Astrocyte (in vitro differentiated cells and primary cell): ENCODE measurements around the gene EMC1. TPM values are rescaled to one million over a fixed set of nuclear protein-coding genes. Genes with fewer than 3 reads are reported as not detected.

Experiments used
- DNase-seq: peaks from one replicate; pipeline ENCODE4 v3.0.0-alpha.2; 2010; ENCODE audit warnings: low read depth
- FAIRE-seq: peaks from 2 replicates; lab custom pipeline; 2011; peaks lifted over from hg19 to GRCh38; lab: Jason Lieb, UNC
- H2AFZ ChIP-seq: 2 replicates; pipeline ENCODE4 v1.6.0; 2012; ENCODE audit warnings: low read depth, low read length, inconsistent platforms
- H3K27ac ChIP-seq: 2 replicates; pipeline ENCODE4 v1.5.1; 2011; ENCODE audit warnings: low read depth, low read length, inconsistent platforms
- H3K27me3 ChIP-seq: 2 replicates; pipeline ENCODE4 v1.6.0; 2011; ENCODE audit warnings: low read length, inconsistent platforms; ENCODE audit not compliant: insufficient read depth
- H3K36me3 ChIP-seq: 2 replicates; pipeline ENCODE4 v1.5.1; 2011; ENCODE audit warnings: low read length, inconsistent platforms; ENCODE audit not compliant: insufficient read depth
- H3K4me1 ChIP-seq: 2 replicates; pipeline ENCODE4 v1.5.1; 2011; ENCODE audit warnings: low read length, inconsistent platforms; ENCODE audit not compliant: insufficient read depth
- H3K4me2 ChIP-seq: 2 replicates; pipeline ENCODE4 v1.6.0; 2012; ENCODE audit warnings: low read length, inconsistent platforms
- H3K4me3 ChIP-seq: 2 replicates; pipeline ENCODE4 v1.5.1; 2011; ENCODE audit warnings: low read depth, mild to moderate bottlenecking, low read length, inconsistent platforms; ENCODE audit not compliant: insufficient read depth
- H3K79me2 ChIP-seq: 2 replicates; pipeline ENCODE4 v1.6.0; 2012; ENCODE audit warnings: mild to moderate bottlenecking, low read length, inconsistent platforms; ENCODE audit not compliant: insufficient read depth
- H3K9ac ChIP-seq: 2 replicates; pipeline ENCODE4 v1.6.0; 2012; ENCODE audit warnings: mild to moderate bottlenecking, low read length, inconsistent platforms
- H3K9me3 ChIP-seq: 2 replicates; pipeline ENCODE4 v1.5.1; 2012; ENCODE audit warnings: low read depth, mild to moderate bottlenecking, low read length, inconsistent platforms; ENCODE audit not compliant: insufficient read depth
- H4K20me1 ChIP-seq: 2 replicates; pipeline ENCODE4 v1.6.0; 2012; ENCODE audit warnings: low read length, inconsistent platforms; ENCODE audit not compliant: insufficient read depth
- H3K27ac Mint-ChIP-seq: one replicate; pipeline ENCODE4 v1.8.0; 2021; ENCODE audit warnings: mild to moderate bottlenecking, mixed read lengths; ENCODE audit not compliant: unreplicated experiment
- H3K27me3 Mint-ChIP-seq: one replicate; pipeline ENCODE4 v1.8.0; 2021; ENCODE audit warnings: low read depth, mixed read lengths; ENCODE audit not compliant: unreplicated experiment
- H3K36me3 Mint-ChIP-seq: one replicate; pipeline ENCODE4 v1.8.0; 2021; ENCODE audit warnings: low read depth, mixed read lengths; ENCODE audit not compliant: unreplicated experiment
- H3K4me1 Mint-ChIP-seq: one replicate; pipeline ENCODE4 v1.8.0; 2021; ENCODE audit warnings: low read depth, mixed read lengths; ENCODE audit not compliant: unreplicated experiment
- H3K4me3 Mint-ChIP-seq: one replicate; pipeline ENCODE4 v1.8.0; 2021; ENCODE audit warnings: mild to moderate bottlenecking, moderate library complexity, mixed read lengths; ENCODE audit not compliant: unreplicated experiment
- H3K9me3 Mint-ChIP-seq: one replicate; pipeline ENCODE4 v1.8.0; 2021; ENCODE audit warnings: mild to moderate bottlenecking, mixed read lengths; ENCODE audit not compliant: unreplicated experiment
- CTCF ChIP-seq: IDR thresholded peaks from 2 replicates; pipeline ENCODE4 v1.5.1; 2011; ENCODE audit warnings: low read depth, mild to moderate bottlenecking, inconsistent platforms, low read length, moderate library complexity; ENCODE audit not compliant: insufficient read depth
- EZH2 ChIP-seq: IDR thresholded peaks from 2 replicates; pipeline ENCODE4 v1.6.1; 2012; ENCODE audit warnings: mild to moderate bottlenecking, low read length, inconsistent platforms; ENCODE audit not compliant: insufficient read depth
- total RNA-seq: library from RNA; stranded (reverse); gene quantifications from 2 replicates; pipeline ENCODE4 v1.2.1, GENCODE V29; 2021

EMC1 gene
- total RNA-seq, 1 donor from 2014 or later = 89.3 TPM

- H4K20me1 ChIP-seq = peaks cover 18% of the 10 kb centered on the region
- no peak overlapping the region for H3K27ac Mint-ChIP-seq
- no peaks in the 10 kb centered on the region for H3K4me1 ChIP-seq
- FAIRE-seq (no peak), DNase-seq (no peak)
- H3K4me3 ChIP-seq = no peak overlapping the region
- H3K9ac ChIP-seq = no peak overlapping the region
- no peak overlapping the region for H2AFZ ChIP-seq
- no peaks in the 10 kb centered on the region for H3K27me3 ChIP-seq
- H3K27ac ChIP-seq = no peak overlapping the region
- no peaks in the 10 kb centered on the region for H3K4me1 Mint-ChIP-seq
- no peak overlapping the region for H3K4me3 Mint-ChIP-seq
- peaks cover 63% of the 10 kb centered on the region for H3K36me3 ChIP-seq
- no peaks in the 10 kb centered on the region for H3K9me3 Mint-ChIP-seq
- H3K36me3 Mint-ChIP-seq = peaks cover 34% of the 10 kb centered on the region
- no peaks in the 10 kb centered on the region for H3K79me2 ChIP-seq
- no peak overlapping the region for H3K4me2 ChIP-seq
- no peaks in the 10 kb centered on the region for H3K9me3 ChIP-seq
- TF ChIP-seq CTCF (no peak), EZH2 (no peak)
- H3K27me3 Mint-ChIP-seq = no peaks in the 10 kb centered on the region
Observed at GRCh38 chr1:19229229-19229628, 22.1 kb downstream of the EMC1 start.

GRCh38 chr1:19222979-19223824, 28.1 kb downstream of the EMC1 start:
- no peak for DNase-seq
- H3K36me3 Mint-ChIP-seq = peaks cover 39% of the 10 kb centered on the region
- Histone ChIP-seq H3K4me2 (no peak overlapping the region), H4K20me1 (peaks cover 55% of the 10 kb centered on the region), H3K27me3 (no peaks in the 10 kb centered on the region), H3K4me3 (no peak overlapping the region), H3K4me1 (no peaks in the 10 kb centered on the region), H3K36me3 (peaks cover 50% of the 10 kb centered on the region), H3K27ac (no peak overlapping the region), H2AFZ (no peak overlapping the region), H3K79me2 (peaks cover 13% of the 10 kb centered on the region), H3K9ac (no peak overlapping the region), H3K9me3 (no peaks in the 10 kb centered on the region)
- no peaks in the 10 kb centered on the region for H3K27me3 Mint-ChIP-seq
- H3K9me3 Mint-ChIP-seq = no peaks in the 10 kb centered on the region
- no peak overlapping the region for H3K27ac Mint-ChIP-seq
- H3K4me1 Mint-ChIP-seq = no peaks in the 10 kb centered on the region
- no peak overlapping the region for H3K4me3 Mint-ChIP-seq
- TF ChIP-seq EZH2 (no peak), CTCF (no peak)
- FAIRE-seq = no peak

- Histone ChIP-seq H3K4me2 (no peak overlapping the region), H3K9me3 (no peaks in the 10 kb centered on the region), H3K27ac (no peak overlapping the region), H3K4me3 (no peak overlapping the region), H3K9ac (no peak overlapping the region), H2AFZ (no peak overlapping the region), H3K4me1 (no peaks in the 10 kb centered on the region), H3K79me2 (peaks cover 13% of the 10 kb centered on the region), H4K20me1 (peaks cover 55% of the 10 kb centered on the region), H3K36me3 (peaks cover 50% of the 10 kb centered on the region), H3K27me3 (no peaks in the 10 kb centered on the region)
- H3K27me3 Mint-ChIP-seq = no peaks in the 10 kb centered on the region
- no peak overlapping the region for H3K4me3 Mint-ChIP-seq
- TF ChIP-seq CTCF = no peak
- no peak for TF ChIP-seq EZH2
- no peak overlapping the region for H3K27ac Mint-ChIP-seq
- no peaks in the 10 kb centered on the region for H3K9me3 Mint-ChIP-seq
- no peak for DNase-seq
- no peak for FAIRE-seq
- H3K4me1 Mint-ChIP-seq = no peaks in the 10 kb centered on the region
- H3K36me3 Mint-ChIP-seq = peaks cover 39% of the 10 kb centered on the region
Observed at GRCh38 chr1:19222573-19222972, 28.8 kb downstream of the EMC1 start.
